Muscle layer of duodenum (tissue), 2 donors: ENCODE results near the gene ZNF324B.

Source experiments
- H3K27ac ChIP-seq: one replicate; pipeline ENCODE4 v1.7.0; 2013; ENCODE audit warnings: mild to moderate bottlenecking, low read length
- H3K27me3 ChIP-seq: one replicate; pipeline ENCODE4 v1.7.0; 2013; ENCODE audit warnings: low read depth, mild to moderate bottlenecking, control low read depth, low read length
- H3K36me3 ChIP-seq, 2 donors: one replicate each; pipeline ENCODE4 v1.7.0; 2013; ENCODE audit warnings: low read length in 2 of 2, control low read depth in 1 of 2, mild to moderate bottlenecking in 1 of 2; ENCODE audit not compliant: insufficient read depth in 2 of 2, control insufficient read depth in 1 of 2
- H3K4me1 ChIP-seq, 2 donors: one replicate each; pipeline ENCODE4 v1.7.0; 2013; ENCODE audit warnings: low read length in 2 of 2, mild to moderate bottlenecking in 2 of 2, control low read depth in 1 of 2, moderate library complexity in 1 of 2; ENCODE audit not compliant: insufficient read depth in 2 of 2, control insufficient read depth in 1 of 2
- H3K4me3 ChIP-seq, 2 donors: one replicate each; pipeline ENCODE4 v1.7.0; 2013; ENCODE audit warnings: low read length in 2 of 2, low read depth in 1 of 2, mild to moderate bottlenecking in 1 of 2
- H3K9me3 ChIP-seq, 2 donors: one replicate each; pipeline ENCODE4 v1.7.0; 2013; ENCODE audit warnings: low read length in 2 of 2, control low read depth in 1 of 2, mild to moderate bottlenecking in 1 of 2; ENCODE audit not compliant: control insufficient read depth in 1 of 2
- donor health status: healthy.

Gene ZNF324B

DNA sequence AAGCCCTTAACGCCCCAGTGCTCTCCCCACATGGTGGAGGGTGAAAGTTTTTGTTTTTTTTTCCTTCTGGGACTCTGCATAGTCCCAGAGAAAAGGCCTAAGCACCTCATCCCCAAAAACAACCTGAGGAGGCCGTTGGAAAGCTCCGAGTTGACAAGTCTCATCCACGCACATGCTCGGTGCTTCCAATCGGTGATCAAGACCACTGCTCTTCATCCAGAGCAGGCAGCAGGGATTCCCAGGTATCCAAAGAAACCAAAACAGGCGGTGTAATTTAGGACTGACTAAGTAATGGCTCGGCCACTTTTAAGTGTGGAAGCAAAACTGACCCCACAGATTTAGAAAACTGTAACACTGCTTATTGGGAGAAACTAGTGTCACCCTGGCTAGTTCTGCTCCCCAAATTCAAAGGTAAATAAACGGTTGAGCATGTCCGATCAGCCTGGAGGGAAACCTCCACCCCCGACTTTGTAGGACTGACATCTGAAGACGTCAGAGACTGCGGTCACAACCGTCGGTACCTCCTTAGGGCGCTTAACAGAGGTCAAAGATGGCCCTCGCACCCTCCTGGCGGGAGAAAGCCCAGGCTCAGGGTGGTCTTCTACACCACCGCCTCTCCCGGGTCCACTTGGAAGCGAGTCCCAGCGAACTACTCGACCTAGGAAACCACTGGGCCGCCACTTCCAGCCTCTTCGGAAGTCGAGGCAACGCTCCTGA lies 23.7 kb downstream of the ZNF324B start:
- H3K4me3 ChIP-seq: peak overlapping the region; percentile 73 to 76
- H3K4me1 ChIP-seq: peaks cover 4 to 16% of the 10 kb centered on the region in 2 donors
- no peaks in the 10 kb centered on the region for H3K9me3 ChIP-seq
- peaks cover 10 to 40% of the 10 kb centered on the region in 2 donors for H3K36me3 ChIP-seq
- H3K27ac ChIP-seq: peak overlapping the region; percentile 91
- no peaks in the 10 kb centered on the region for H3K27me3 ChIP-seq

DNA sequence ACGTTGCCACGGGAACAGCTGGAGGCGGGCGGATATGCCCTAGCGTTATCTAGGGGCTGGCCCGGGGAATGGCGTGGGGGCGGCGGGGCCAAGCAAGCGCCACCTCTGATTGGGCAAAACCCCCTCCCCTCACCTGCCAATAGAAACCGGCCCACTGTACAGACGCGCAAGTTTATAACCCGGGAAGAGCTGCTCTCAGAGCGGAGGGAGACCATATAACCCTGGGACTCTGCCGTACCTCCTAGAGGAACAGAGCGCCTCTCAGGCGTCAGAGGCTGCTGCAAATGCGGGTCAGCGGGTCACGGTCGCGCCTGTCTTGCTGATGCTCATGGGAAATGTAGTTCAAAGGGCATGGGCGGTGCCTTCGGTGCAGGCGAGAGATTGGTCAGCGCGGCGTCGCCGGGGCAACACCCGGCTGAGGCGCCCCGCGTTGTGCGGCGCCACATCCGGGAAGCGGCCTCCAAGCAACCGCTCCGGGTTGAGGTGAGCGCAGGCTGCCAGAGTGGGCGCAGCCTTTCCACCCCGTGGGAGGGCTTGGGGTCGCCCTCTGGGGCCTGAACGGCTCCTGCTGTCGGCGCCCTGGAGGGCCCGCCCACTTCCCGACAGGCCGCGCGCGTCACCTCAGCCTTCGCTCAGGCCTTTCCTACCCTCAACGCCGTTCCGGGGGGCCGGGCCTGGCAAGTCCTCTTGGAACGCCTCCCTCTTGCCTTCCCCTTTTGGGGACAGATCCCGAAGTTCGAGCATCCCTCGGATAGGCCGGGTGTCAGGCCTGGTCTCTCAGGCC lies 24.5 kb downstream of the ZNF324B start, which contains the start of gene ZNF446:
Gene ZNF446, plus strand, starts transcription at position 639 of the 784 bp plus-strand sequence. CDS start 867 bp downstream, outside the sequence.
- Histone ChIP-seq H3K27ac (peak within 1 kb of the TSS; percentile 91), H3K36me3 (peaks cover 10 to 47% of the 10 kb centered on the region in 2 donors), H3K27me3 (no peaks in the 10 kb centered on the region), H3K9me3 (no peaks in the 10 kb centered on the region), H3K4me1 (peaks cover 4 to 16% of the 10 kb centered on the region in 2 donors), H3K4me3 (peak within 1 kb of the TSS; percentile 73 to 76)

DNA sequence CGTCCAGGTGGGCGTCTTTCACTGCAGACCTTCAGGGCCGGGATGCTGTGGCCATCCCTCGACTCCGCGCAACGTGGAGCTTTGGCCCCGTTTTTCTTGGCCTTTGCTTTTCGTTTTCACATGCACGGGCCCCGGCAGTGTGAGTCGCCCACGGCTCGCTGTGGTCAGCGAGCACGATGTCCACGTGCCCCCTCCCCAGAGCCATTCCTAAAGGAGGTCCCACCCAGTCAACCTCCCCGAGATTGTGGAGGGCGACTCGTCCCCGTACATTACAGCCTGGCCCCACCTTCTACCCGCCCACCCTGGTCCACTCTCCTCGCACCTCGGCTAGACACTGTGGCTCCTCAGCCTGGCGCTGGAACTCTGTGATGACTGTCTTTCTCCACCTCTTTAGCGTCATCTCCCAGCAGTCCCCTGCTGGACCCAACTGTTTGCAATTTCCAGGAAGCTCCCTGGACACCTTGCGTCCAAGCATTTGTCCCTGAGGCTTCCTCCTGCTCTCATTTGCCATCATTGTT lies 25.1 kb downstream of the ZNF324B start:
- H3K4me3 ChIP-seq: peak overlapping the region; percentile 73 to 76
- H3K27ac ChIP-seq: peak overlapping the region; percentile 91
- H3K36me3 ChIP-seq: peaks cover 14 to 51% of the 10 kb centered on the region in 2 donors
- H3K9me3 ChIP-seq: no peaks in the 10 kb centered on the region
- H3K4me1 ChIP-seq: peaks cover 4 to 16% of the 10 kb centered on the region in 2 donors
- H3K27me3 ChIP-seq: no peaks in the 10 kb centered on the region

DNA sequence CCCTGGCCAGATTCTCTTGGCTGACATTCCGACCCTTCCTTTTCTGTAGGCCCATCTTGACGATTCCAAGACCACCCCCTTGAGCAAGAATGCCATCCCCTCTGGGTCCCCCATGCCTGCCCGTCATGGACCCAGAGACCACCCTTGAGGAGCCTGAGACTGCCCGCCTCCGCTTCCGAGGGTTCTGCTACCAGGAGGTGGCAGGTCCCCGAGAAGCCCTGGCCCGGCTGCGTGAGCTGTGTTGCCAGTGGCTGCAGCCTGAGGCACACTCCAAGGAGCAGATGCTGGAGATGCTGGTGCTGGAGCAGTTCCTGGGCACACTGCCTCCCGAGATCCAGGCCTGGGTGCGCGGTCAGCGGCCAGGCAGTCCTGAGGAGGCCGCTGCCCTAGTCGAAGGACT lies 25.7 kb downstream of the ZNF324B start:
- Histone ChIP-seq H3K27me3 (no peaks in the 10 kb centered on the region), H3K4me1 (peaks cover 4 to 16% of the 10 kb centered on the region in 2 donors), H3K4me3 (peak overlapping the region; percentile 73 to 76), H3K36me3 (peaks cover 11 to 48% of the 10 kb centered on the region in 2 donors), H3K27ac (peak overlapping the region; percentile 91), H3K9me3 (no peaks in the 10 kb centered on the region)

DNA sequence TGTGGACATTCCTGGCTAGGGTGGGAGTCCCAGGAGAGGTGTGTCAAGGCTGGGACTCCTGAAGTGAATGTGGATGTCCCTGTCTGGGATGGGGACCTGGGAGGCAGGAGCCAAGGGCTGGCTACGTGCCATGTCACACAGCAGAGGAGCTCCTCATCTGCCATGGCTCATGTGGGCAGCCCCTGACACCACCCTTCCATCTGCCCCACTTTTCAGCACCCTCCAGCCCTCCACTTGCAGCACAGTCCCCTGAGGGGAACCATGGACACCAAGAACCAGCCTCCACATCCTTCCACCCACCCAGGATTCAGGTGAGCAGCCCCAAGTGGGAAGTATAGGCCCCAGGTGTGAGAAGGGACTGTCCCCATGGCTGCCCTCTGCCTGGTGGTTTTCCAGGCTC lies 26.4 kb downstream of the ZNF324B start:
- no peaks in the 10 kb centered on the region for H3K27me3 ChIP-seq
- H3K36me3 ChIP-seq: peaks cover 4 to 43% of the 10 kb centered on the region in 2 donors
- H3K27ac ChIP-seq: no peak overlapping the region
- no peaks in the 10 kb centered on the region for H3K9me3 ChIP-seq
- H3K4me1 ChIP-seq: peaks cover 4 to 16% of the 10 kb centered on the region in 2 donors
- H3K4me3 ChIP-seq: no peak overlapping the region

DNA sequence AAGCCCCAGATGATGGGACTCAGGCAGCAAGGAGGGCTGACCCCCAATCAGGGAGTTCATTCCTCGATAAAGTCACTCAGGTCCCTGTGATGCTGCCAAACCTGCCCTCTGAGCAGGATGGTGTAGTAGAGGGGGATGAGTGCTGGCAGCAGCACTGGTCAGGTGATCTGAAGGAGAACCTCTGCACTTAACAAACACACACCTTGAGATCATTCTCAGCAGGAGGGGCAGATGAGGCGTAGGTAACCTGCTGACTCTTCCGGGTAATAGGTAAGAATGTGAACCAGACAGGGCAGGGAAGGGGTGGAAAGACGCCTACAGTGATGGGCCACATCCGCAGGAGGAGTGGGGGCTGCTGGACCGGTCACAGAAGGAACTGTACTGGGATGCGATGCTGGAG lies 27.9 kb downstream of the ZNF324B start:
- Histone ChIP-seq H3K9me3 (no peaks in the 10 kb centered on the region), H3K27me3 (no peaks in the 10 kb centered on the region), H3K27ac (no peak overlapping the region), H3K4me1 (peaks cover 4 to 16% of the 10 kb centered on the region in 2 donors), H3K4me3 (no peak overlapping the region), H3K36me3 (peaks cover 4 to 34% of the 10 kb centered on the region in 2 donors)

DNA sequence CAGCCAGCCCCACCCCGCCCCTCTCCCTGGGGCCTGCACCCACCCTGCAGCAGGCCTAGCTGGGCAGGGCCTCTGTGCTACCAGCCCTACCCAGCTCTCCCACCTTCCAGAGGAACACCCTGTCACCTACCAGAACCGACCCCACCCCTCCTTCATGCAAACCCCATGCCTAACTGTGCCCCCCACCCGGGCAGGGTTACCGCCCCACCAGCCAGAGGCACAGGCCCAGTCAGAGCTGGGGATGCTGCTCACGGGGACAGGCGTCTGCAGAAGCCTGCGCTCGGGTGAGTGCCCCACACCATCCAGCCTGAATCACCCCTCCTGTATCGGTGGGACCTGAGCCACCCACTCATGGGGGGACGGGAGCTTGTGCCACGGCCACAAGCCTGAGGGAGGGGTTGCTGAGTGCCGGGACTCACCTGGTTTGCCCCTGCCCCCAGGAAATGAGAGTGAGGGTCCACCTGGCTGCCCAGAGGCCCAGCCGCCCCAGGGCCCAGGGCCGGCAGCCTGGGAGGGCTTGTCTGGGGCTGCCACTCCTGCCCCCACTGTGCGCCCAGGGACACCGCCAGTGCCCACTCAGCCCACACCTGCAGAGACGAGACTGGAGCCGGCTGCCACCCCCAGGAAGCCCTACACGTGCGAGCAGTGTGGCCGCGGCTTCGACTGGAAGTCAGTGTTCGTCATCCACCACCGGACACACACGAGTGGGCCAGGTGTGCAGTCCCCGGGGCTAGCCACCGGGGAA lies 28.5 kb downstream of the ZNF324B start:
- H3K4me3 ChIP-seq: no peak overlapping the region
- peaks cover 4 to 15% of the 10 kb centered on the region in 2 donors for H3K4me1 ChIP-seq
- peaks cover 4 to 34% of the 10 kb centered on the region in 2 donors for H3K36me3 ChIP-seq
- H3K27me3 ChIP-seq: no peaks in the 10 kb centered on the region
- no peak overlapping the region for H3K27ac ChIP-seq
- H3K9me3 ChIP-seq: no peaks in the 10 kb centered on the region

DNA sequence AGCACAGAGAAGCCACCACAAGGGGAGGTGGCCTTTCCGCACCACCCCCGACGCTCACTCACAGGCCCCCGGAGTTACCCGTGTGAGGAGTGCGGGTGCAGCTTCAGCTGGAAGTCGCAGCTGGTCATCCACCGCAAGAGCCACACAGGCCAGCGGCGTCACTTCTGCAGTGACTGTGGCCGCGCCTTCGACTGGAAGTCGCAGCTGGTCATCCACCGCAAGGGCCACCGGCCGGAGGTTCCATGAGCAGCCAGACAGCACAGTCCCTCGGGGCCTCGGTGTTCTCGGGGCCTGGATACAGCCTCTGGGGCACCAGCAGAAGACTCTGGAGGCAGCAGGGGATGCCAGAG lies 29.0 kb downstream of the ZNF324B start:
- Histone ChIP-seq H3K4me1 (peaks cover 4 to 10% of the 10 kb centered on the region in 2 donors), H3K36me3 (peaks cover 4 to 34% of the 10 kb centered on the region in 2 donors), H3K27ac (no peak overlapping the region), H3K4me3 (no peak overlapping the region), H3K9me3 (no peaks in the 10 kb centered on the region), H3K27me3 (no peaks in the 10 kb centered on the region)

DNA sequence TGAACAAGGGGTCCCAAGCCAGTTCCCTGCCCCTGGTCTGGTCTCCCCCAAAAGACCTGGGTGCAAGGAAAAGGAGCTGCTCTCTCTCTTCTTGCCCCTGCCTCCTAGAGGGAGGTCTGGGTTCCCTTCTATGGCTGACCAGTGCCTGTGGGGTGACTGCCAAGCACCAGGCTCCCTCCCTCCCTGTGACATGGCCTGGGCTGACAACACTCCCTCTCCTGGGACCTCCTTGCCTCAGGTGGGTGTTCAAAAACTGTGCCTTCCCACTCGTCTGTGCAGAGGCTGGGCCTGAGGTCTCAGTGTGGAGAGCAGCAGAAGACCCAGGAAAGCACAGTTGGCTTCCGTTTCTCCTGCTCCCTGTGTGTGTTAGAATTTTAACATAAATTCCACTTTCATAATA lies 29.4 kb downstream of the ZNF324B start:
- Histone ChIP-seq H3K4me1 (peaks cover 4 to 10% of the 10 kb centered on the region in 2 donors), H3K27me3 (no peaks in the 10 kb centered on the region), H3K36me3 (peaks cover 4 to 34% of the 10 kb centered on the region in 2 donors), H3K9me3 (no peaks in the 10 kb centered on the region), H3K27ac (no peak overlapping the region), H3K4me3 (no peak overlapping the region)

DNA sequence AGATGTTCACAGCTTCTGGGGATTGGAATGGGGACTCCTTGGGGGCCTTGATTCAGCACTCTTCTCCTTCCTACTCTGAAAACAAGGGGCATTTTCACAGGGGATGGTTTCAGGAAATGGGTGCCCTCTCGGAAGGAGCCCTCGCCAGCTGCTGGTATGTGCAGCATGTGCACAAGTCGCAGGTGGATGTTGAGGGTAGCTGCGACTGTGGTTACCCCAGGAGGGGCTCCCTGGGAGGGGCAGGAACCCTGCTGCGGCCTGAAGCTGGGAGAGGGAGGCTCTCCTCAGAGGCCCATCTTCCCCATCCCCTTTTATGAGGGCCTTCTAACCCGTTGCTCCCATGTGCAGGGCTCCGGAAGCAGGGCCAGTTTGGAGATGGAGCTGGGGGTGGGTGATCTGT lies 30.9 kb downstream of the ZNF324B start:
- H3K36me3 ChIP-seq: peaks cover 4 to 34% of the 10 kb centered on the region in 2 donors
- H3K27me3 ChIP-seq: no peaks in the 10 kb centered on the region
- no peaks in the 10 kb centered on the region for H3K4me1 ChIP-seq
- H3K9me3 ChIP-seq: no peaks in the 10 kb centered on the region
- H3K4me3 ChIP-seq: no peak overlapping the region
- H3K27ac ChIP-seq: no peak overlapping the region

DNA sequence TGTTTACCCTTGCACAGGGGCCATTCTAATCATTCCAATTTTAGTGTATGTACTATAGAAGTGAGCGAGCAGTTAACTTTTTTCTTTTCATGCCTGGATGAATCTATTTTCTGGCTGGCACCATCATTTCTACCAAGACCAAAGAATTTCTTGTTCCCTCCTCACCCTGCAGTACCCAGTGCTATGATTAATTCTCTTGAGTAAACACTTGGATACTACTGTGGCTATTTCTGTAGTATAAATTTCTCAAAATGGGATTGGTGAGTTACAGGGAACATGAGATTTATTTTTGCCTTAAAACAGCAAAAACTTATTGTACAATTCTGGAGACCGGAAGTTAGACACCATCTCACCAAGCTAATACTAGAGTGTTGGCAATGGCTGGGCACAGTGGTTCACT lies 32.4 kb downstream of the ZNF324B start:
- Histone ChIP-seq H3K27ac (no peak overlapping the region), H3K4me3 (no peak overlapping the region), H3K36me3 (peaks cover 4 to 32% of the 10 kb centered on the region in 2 donors), H3K9me3 (no peaks in the 10 kb centered on the region), H3K27me3 (no peaks in the 10 kb centered on the region), H3K4me1 (no peaks in the 10 kb centered on the region)
